ENCODE data around the gene RNF187.

- TF ChIP-seq POLR2AphosphoS5 (IDR thresholded peaks at IDR 0.05) (no peak), EP300 (IDR thresholded peaks at IDR 0.05) (no peak), POLR2A (IDR thresholded peaks at IDR 0.05) (no peak)
These were observed 31.5 kb upstream of the RNF187 start for GRCh38 chr1:228455715-228456114.
